Prostate gland (tissue), 2 donors: ENCODE measurements around the gene SLC14A1. TPM values are rescaled to one million over a fixed set of nuclear protein-coding genes. Genes with fewer than 3 reads are reported as not detected.
A peak's percentile ranks its signal among the peaks of the same experiment; 100 is the strongest.

Experiments used
- DNase-seq: peaks from one replicate; pipeline ENCODE4 v3.0.0-alpha.2; 2019; ENCODE audit warnings: low spot score
- H3K27ac ChIP-seq, 2 donors: fragments of 200-600 bp; sonication (generic); 2 replicates each; pipeline ENCODE4 v1.5.1; 2017 to 2019
- H3K27me3 ChIP-seq: fragments of 200-600 bp; sonication (generic); replicated peaks from 2 replicates; pipeline ENCODE4 v1.5.1; 2019; ENCODE audit not compliant: insufficient read depth
- H3K36me3 ChIP-seq, 2 donors: fragments of 200-600 bp; sonication (generic); 1 replicate in 1 of 2; 2 replicates in 1 of 2; pipeline versions ENCODE4 v1.5.1 to v1.8.1; 2017 to 2019
- H3K4me1 ChIP-seq: fragments of 200-600 bp; sonication (generic); replicated peaks from 2 replicates; pipeline ENCODE4 v1.5.1; 2019
- H3K4me3 ChIP-seq, 2 donors: fragments of 200-600 bp; sonication (generic); 2 replicates each; pipeline ENCODE4 v1.5.1; 2017 to 2019
- H3K9me3 ChIP-seq: fragments of 200-600 bp; sonication (generic); 2 replicates; pipeline ENCODE4 v1.5.1; 2017
- CTCF ChIP-seq, 4 experiments: fragments of 200-600 bp in 2 of 4; fragments of 450-650 bp in 2 of 4; sonication (generic) in 2 of 4; IDR thresholded peaks; 1 replicate in 3 of 4; 2 replicates in 1 of 4; pipeline ENCODE4 v1.5.1; 2016 to 2019; ENCODE audit warnings: antibody characterized with exemption in 4 of 4, mild to moderate bottlenecking in 2 of 4, moderate library complexity in 2 of 4
- POLR2A ChIP-seq: fragments of 450-650 bp; IDR thresholded peaks from one replicate; pipeline ENCODE4 v1.6.1; 2016; ENCODE audit warnings: antibody characterized with exemption, mild to moderate bottlenecking
- POLR2AphosphoS5 ChIP-seq: sonication (generic); formaldehyde crosslinking; IDR thresholded peaks from one replicate; pipeline ENCODE4 v1.6.1; 2017; ENCODE audit warnings: antibody characterized with exemption
- WGBS: methylation state at CpG from one replicate; pipeline ENCODE4 v1.1.5; 2018; 5-methylcytosine and 5-hydroxymethylcytosine counted together
- intact Hi-C: fragments of 100-400 bp; cut with DNase I; formaldehyde crosslinking; loops from one replicate; pipeline ENCODE4 v1.14.2; 2022
- total RNA-seq, 2 donors: library from RNA; depleted of rRNA; stranded (reverse); fragments of >200 nt; gene quantifications; one replicate each; pipeline ENCODE4 v1.1.0, GENCODE V29; 2016

Gene SLC14A1
- total RNA-seq, 2 donors from 2014 or later = 31.8 to 139 TPM

DNA sequence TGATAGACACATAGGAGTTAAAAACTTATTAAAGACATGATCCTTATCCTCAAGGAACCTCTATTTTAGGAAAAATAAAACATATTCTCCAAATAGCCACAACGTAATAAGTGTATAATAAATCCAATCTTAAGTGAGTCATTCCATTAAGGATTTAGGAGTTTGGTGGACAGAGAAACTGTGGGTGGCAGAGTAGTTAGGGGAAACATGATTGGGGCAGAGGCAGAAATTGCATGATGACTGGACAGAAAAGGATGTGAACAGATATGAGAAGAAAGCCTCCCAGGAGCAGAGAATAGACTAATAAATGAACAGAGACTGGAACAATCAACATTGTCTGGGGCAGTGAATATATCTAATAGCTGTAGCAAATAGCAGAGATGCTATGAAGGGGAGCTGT lies 53.4 kb downstream of the SLC14A1 start:
- Histone ChIP-seq H3K27ac (peak overlapping the region; percentile 5 to 13), H3K4me3 (no peak overlapping the region), H3K27me3 (no peaks in the 10 kb centered on the region), H3K4me1 (peaks cover 17% of the 10 kb centered on the region), H3K9me3 (no peaks in the 10 kb centered on the region), H3K36me3 (no peaks in the 10 kb centered on the region)
- intact Hi-C loops = no loop called here
- 19% methylated on average over 1 of the region's 1 CpG for WGBS
- TF ChIP-seq POLR2AphosphoS5 (peak; percentile 52), POLR2A (no peak)
- no peak for DNase-seq

GRCh38 chr18:45780568-45780967 lies 56.6 kb downstream of the SLC14A1 start:
- WGBS = 30% methylated on average over 2 of the region's 2 CpGs
- no peak for DNase-seq

GRCh38 chr18:45782662-45783061 lies 58.7 kb downstream of the SLC14A1 start:
- DNase-seq = peak; percentile 85
- Histone ChIP-seq H3K36me3 (no peaks in the 10 kb centered on the region), H3K27ac (peak overlapping the region; percentile 57 to 60), H3K4me3 (no peak overlapping the region), H3K9me3 (no peaks in the 10 kb centered on the region), H3K27me3 (no peaks in the 10 kb centered on the region), H3K4me1 (peaks cover 9% of the 10 kb centered on the region)
- no peak for TF ChIP-seq CTCF (IDR thresholded peaks at IDR 0.05)
- TF ChIP-seq POLR2AphosphoS5 = peak; percentile 78
- 57% methylated on average over 1 of the region's 1 CpG for WGBS
- intact Hi-C loops = no loop called here

More at GRCh38 chr18:45780568-45780967, 56.6 kb downstream of the SLC14A1 start:
- Histone ChIP-seq H3K27ac (peak overlapping the region; percentile 42 to 60), H3K4me3 (no peak overlapping the region), H3K4me1 (peaks cover 9% of the 10 kb centered on the region), H3K9me3 (no peaks in the 10 kb centered on the region), H3K36me3 (no peaks in the 10 kb centered on the region), H3K27me3 (no peaks in the 10 kb centered on the region)
- TF ChIP-seq POLR2AphosphoS5 (peak; percentile 43), POLR2A (no peak)
- intact Hi-C loops = no loop called here

DNA sequence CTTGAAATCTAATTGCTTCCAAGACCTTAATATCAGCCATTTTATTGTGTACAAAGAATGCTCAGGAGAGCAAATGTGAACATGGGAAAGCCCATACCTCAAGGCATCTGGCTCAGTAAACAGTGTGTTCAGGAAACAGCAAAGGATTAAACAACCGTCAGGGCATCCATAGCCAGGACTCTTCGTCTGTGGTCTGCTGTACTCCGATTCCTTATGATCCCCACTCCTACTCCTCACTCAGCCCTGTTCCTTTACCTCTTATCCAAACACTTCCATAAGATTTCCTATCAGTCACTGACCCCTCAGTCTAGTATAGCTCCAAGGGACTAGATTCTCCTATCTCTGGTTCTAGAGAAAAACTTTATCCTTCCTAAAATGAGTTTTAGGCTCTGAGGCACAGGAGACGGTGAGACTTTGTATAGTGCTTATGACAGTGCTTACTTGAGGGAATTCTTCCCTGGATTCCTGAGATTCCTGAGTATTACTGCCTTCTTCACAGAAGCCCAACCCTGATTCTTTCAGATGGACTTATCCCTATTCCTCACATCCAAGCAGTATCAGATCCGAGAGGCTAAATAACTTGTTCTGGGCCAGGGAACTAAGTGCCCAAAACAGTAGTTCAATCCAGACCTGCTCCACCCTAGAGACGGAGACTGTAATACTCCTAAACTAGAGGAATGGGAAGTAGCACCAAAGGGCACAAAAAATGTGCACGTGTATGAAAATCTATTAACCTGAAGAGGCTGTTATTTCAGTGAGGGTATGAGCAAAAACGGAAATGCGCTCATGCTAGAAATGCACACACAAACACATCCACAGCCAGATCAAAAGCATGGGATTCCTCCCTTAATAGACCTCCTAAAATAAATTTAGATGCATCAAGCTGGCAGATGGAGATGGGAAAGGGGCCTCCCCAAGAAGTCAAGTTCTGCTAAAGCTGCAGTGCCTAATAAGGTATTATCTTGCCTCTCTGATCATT lies 59.4 kb downstream of the SLC14A1 start:
- intact Hi-C loops = no loop called here
- Histone ChIP-seq H3K27me3 (no peaks in the 10 kb centered on the region), H3K9me3 (no peaks in the 10 kb centered on the region), H3K27ac (peak overlapping the region; percentile 57 to 60), H3K36me3 (no peaks in the 10 kb centered on the region), H3K4me3 (no peak overlapping the region), H3K4me1 (peaks cover 9% of the 10 kb centered on the region)
- TF ChIP-seq POLR2A (no peak), CTCF (IDR thresholded peaks at IDR 0.05) (no peak), POLR2AphosphoS5 (no peak)
- 54% methylated on average over 9 of the region's 9 CpGs for WGBS
- peak; percentile 36 for DNase-seq

DNA sequence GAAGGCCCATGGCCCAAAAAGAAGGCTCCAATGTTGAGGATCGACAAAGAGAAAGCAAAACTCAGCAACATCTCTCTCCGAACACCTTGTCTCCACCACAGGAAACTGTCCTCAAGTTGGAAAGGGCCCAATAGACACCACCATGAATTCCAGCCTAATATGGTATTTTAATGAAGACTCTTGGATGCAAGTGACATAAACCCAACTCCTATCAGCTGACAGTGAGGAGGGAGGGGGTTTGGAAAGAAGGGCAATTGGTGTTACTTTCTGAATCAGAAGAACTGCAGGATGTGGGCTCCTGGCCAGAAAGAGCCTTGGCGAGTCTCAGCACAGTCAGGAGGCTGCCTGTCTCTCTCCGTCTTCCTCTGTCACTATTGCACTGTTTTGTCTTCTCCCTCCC lies 61.2 kb downstream of the SLC14A1 start:
- no peaks in the 10 kb centered on the region for H3K36me3 ChIP-seq
- intact Hi-C loops = no loop called here
- DNase-seq = peak; percentile 60
- H3K9me3 ChIP-seq = no peaks in the 10 kb centered on the region
- WGBS = 28% methylated on average over 4 of the region's 4 CpGs
- no peak overlapping the region for H3K4me3 ChIP-seq
- TF ChIP-seq POLR2AphosphoS5 = peak; percentile 27
- no peak for TF ChIP-seq CTCF (IDR thresholded peaks at IDR 0.05)
- no peak for TF ChIP-seq POLR2A
- H3K27ac ChIP-seq = peak overlapping the region; percentile 48 to 60
- H3K4me1 ChIP-seq = peaks cover 9% of the 10 kb centered on the region
- H3K27me3 ChIP-seq = no peaks in the 10 kb centered on the region
